ENCODE results near the gene SERPINA6.
"Not testable (repeated sequence)": the region's sequence is repeated elsewhere in the genome, so short reads cannot be mapped to it uniquely, and the experiment has no call there.

Gene SERPINA6

GRCh38 chr14:94291906-94292525, 31.1 kb downstream of the SERPINA6 start:
- DNase-seq, result no peak

DNA sequence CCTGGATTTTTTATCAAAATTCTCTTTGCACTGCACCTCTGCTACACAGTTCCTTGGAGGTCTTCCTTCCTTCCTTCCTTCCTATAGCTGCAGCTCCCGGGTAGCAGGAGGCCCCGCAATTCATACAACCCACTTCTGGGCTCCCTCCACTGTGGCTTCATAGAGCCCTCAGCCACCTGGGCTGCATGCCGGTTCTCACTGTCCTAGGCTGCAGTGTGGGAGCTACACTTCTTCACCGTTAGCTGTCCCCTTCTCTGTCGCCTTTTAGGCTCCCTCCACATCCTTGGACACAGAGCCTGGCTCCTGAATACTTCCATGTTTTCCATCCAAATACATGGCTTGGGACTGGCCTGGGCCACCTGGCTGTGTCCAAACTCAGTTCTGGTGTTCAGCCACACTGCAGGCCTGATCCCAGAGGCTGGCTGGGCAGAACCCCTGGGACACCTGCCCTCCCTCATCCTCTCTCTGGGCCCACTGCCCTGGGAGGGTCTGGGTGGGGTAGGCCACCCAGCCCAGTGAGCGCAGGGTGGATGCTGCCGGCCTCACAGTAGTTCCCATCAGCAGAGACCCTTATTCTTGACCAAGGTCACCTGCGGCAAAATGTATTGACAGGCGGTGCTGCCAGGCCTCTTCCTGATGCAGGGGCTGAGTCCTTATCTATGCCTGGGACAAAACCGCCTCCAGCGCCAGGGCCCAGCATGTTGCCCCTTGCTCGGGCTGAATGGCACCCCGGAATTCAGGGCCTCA, 31.8 kb downstream of the SERPINA6 start:
- no peak for DNase-seq

- DNase-seq, result no peak
Measured at GRCh38 chr14:94290197-94290596, 32.9 kb downstream of the SERPINA6 start.

DNA sequence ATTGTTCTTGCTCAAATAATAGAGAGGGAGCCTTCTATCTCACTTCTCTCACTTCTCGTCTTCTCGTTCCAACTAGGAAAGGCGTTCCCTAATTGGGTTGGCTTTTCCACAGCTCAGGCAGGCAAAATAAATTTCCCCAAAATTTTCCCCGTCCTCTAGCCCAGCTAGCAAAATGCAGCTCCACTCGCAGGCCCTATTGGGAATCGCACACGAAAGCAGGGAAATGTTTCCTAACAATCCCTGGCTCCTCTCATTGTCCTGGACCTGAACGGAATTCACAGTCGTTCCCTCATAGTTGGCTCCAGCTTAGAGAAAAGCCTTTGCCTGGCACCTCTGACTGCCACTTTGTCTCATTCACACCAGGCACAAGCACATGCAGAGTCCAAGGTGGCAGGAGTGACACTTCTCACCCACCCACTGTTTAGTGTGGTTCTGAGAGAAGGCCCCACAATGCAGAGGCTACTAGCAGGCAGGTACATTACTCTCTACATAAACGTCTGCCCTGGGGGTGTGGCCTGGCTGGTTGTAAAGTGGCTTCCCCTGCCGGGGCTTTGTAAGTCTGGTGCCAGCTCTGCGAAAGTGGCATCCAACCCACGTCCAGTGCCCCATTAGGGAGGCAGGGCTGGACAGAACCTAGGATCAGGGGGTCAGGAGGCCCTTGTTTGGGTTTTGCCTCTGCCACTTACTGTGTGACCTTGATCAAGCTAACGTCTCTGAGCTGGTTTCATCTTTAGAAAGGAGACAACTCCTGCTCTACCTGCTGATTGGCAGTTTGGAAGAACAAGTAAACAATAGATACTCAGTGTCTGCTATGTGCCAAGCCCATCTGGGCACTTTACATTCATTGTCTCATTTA, 34.3 kb downstream of the SERPINA6 start:
- DNase-seq, result no peak

GRCh38 chr14:94285158-94285557, 38.0 kb downstream of the SERPINA6 start:
- DNase-seq, result peak; percentile 13 to 33 (median 15)

GRCh38 chr14:94284221-94284620, 38.9 kb downstream of the SERPINA6 start:
- no peak for DNase-seq

- no peak for DNase-seq
Measured at GRCh38 chr14:94282991-94283723, 40.0 kb downstream of the SERPINA6 start.

DNA sequence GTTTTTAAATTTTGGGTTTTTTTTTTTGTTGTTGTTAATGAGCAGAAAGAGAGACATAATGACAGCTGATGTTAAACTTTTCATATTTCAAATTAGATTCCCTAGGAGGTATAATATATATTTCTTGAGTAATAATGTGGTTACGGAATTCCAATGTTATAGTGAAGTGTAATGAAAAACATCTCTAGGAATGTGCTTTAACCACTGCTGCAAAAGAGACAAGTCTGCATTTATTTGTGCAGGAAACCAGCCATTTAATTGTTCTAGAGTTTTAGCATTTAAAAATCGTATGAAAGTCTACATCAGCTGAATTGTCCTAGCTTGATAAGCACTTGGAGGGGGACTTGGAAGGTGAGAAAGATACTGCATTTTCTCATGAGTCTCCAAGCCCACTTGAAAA, 44.4 kb downstream of the SERPINA6 start:
- no peak for DNase-seq

DNA sequence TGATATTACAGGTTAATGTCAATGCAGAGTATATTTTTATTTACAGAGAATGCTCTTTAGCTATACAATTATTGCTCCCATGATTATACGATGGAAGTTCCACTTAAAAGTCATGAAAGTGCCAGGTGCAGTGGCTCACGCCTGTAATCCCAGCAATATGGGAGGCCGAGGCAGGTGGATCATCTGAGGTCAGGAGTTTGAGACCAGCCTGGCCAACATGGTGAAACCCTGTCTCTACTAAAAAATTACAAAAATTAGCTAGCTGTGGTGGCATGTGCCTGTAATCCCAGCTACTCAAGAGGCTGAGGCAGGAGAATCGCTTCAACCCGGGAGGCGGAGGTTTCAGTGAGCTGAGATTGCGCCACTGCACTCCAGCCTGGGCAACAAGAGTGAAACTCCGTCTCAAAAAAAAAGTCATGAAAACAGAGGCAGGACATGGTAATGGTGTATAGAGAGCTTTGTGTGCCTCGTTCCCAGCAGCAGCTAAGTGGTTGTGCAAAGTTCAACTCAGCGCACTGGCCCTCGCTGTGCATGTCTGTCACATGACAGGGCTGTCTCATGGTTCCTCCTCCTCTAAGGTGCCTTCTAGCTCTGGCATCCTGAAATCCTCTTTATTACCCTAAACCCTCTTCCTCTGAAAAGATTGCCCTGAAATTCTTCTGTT, 46.1 kb downstream of the SERPINA6 start:
- not testable (repeated sequence) for DNase-seq

DNA sequence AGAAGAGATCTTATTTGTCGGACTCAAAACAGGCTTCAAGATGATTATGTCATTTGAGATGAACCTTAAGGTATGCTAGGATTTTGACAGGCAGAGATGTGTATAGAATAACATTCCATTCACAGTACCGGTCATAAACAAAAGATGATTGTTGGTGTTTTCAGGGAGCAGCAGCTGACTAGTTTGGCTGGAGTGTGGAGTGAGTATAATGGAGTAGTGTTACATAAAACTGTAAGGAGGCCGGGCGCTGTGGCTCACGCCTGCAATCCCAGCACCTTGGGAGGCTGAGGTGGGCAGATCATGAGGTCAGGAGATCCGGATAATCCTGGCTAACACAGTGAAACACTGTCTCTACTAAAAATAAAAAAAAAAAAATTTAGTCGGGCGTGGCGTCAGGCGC, 54.0 kb downstream of the SERPINA6 start:
- DNase-seq, result no peak

GRCh38 chr14:94268582-94268981, 54.6 kb downstream of the SERPINA6 start:
- DNase-seq, result not testable (repeated sequence)

DNA sequence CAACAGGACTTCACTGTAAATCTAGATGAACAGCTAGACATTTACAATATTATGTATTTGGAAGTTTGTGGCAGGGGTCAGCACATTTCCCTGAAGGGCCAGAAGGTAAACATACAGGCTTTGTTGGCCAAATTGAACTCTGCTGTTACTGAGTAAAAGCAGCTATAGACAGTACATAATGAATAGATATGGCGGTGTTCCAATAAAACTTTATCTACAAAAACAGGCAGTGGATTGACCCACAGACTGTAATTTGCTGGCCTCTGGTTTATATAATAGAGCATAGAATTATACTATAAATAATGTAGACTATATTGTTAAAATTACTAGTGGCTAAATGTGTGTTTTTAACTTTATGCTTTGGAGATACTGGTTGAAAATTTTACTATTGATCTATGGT, 55.8 kb downstream of the SERPINA6 start:
- DNase-seq, result peak in 1 of 3 donors; percentile 21

DNA sequence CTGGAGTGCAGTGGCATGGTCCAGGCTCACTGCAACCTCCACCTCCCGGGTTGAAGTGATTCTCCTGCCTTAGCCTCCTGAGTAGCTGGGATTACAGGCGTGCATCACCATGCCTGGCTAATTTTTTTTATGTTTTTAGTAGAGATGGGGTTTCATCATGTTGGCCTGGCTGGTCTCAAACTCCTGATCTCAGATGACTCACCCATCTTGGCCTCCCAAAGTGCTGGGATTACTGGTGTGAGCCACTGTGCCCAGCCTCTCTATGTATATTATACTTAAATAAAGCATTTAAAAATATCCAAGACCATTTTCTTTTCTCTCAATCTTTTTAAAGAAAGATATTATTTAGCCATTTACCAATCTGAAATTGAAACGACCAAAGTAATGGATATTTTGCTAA, 58.9 kb downstream of the SERPINA6 start:
- DNase-seq, result peak in 1 of 3 donors; percentile 5

Measured in suppressor macrophage treated with lipopolysaccharide for 1 hour (primary cell).